HUES6 (cell line): ENCODE results near the gene SMNDC1.
"Not testable (repeated sequence)": the region's sequence is repeated elsewhere in the genome, so short reads cannot be mapped to it uniquely, and the experiment has no call there.

Experiments
- H3K27ac ChIP-seq: 2 replicates; pipeline ENCODE4 v1.7.0; 2013; ENCODE audit warnings: low read depth, mild to moderate bottlenecking, low read length, inconsistent platforms
- H3K27me3 ChIP-seq: 2 replicates; pipeline ENCODE4 v1.6.1; 2013; ENCODE audit warnings: low read length; ENCODE audit not compliant: control insufficient read depth, insufficient read depth
- H3K36me3 ChIP-seq: 2 replicates; pipeline ENCODE4 v1.6.1; 2013; ENCODE audit warnings: low read length; ENCODE audit not compliant: control insufficient read depth, insufficient read depth
- H3K4me1 ChIP-seq: 2 replicates; pipeline ENCODE4 v1.6.1; 2013; ENCODE audit warnings: low read length; ENCODE audit not compliant: control insufficient read depth, insufficient read depth
- H3K4me3 ChIP-seq: 2 replicates; pipeline ENCODE4 v1.5.1; 2013; ENCODE audit warnings: low read depth, low read length
- H3K9ac ChIP-seq: one replicate; pipeline ENCODE4 v1.6.1; 2013; ENCODE audit warnings: mild to moderate bottlenecking, low read length
- H3K9me3 ChIP-seq: 2 replicates; pipeline ENCODE4 v1.6.1; 2013; ENCODE audit warnings: low read depth, low read length; ENCODE audit not compliant: control insufficient read depth, insufficient read depth

Gene SMNDC1

GRCh38 chr10:110279407-110279986 is 25.2 kb downstream of the SMNDC1 start:
- Histone ChIP-seq H3K27me3 (no peaks in the 10 kb centered on the region), H3K9me3 (no peaks in the 10 kb centered on the region), H3K27ac (no peak overlapping the region), H3K36me3 (peaks cover 3% of the 10 kb centered on the region), H3K4me3 (no peak overlapping the region), H3K4me1 (no peaks in the 10 kb centered on the region), H3K9ac (no peak overlapping the region)

GRCh38 chr10:110278562-110279406 is 25.9 kb downstream of the SMNDC1 start:
- no peak overlapping the region for H3K4me3 ChIP-seq
- no peak overlapping the region for H3K9ac ChIP-seq
- H3K9me3 ChIP-seq: no peaks in the 10 kb centered on the region
- peaks cover 5% of the 10 kb centered on the region; the same call in 1 of the 2 replicates for H3K4me1 ChIP-seq
- no peaks in the 10 kb centered on the region for H3K27me3 ChIP-seq
- H3K36me3 ChIP-seq: peaks cover 3% of the 10 kb centered on the region
- H3K27ac ChIP-seq: no peak overlapping the region

DNA sequence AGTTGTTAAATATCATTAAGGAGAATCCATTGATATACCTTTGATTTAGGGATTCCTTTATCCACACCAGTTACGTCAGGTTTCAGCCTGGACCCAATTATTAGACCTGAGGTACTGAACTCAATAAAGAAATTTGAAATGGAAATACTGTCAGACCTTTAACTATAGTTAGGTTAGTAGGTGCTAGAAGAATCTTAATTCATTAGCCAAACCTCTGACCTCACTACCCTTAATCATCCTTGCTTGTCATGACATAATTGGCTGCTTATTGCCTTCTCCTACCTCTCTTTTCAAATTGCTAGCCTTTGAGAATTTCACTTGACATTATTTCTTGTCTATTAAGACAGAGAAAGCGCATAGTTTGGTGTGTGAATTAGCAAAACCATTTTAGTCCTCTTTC is 27.1 kb downstream of the SMNDC1 start:
- H3K9ac ChIP-seq: no peak overlapping the region
- H3K4me3 ChIP-seq: no peak overlapping the region
- H3K9me3 ChIP-seq: no peaks in the 10 kb centered on the region
- peaks cover 3% of the 10 kb centered on the region for H3K36me3 ChIP-seq
- H3K4me1 ChIP-seq: peaks cover 5% of the 10 kb centered on the region; the same call in 1 of the 2 replicates
- H3K27me3 ChIP-seq: no peaks in the 10 kb centered on the region
- no peak overlapping the region for H3K27ac ChIP-seq

DNA sequence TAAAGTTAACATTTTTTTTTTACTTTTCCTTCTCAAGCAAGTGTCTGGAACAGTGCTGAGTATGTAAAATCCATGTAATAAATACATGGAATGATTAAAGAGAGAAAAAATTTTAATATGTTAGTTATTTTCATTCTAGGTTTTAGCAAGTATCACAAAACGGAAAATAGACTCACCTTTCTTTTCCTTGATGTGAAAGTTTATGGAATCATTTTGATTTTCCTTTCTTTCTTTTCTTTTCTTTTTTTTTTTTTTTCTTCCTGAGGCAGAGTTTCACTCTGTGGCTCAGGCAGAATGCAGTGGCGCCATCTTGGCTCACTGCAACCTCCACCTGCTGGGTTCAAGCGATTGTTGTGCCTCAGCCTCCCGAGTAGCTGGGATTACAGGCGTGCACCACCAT is 28.1 kb downstream of the SMNDC1 start:
- H3K36me3 ChIP-seq: peaks cover 3% of the 10 kb centered on the region
- H3K4me1 ChIP-seq: peaks cover 5% of the 10 kb centered on the region; the same call in 1 of the 2 replicates
- H3K4me3 ChIP-seq: no peak overlapping the region
- no peak overlapping the region for H3K27ac ChIP-seq
- H3K9ac ChIP-seq: no peak overlapping the region
- no peaks in the 10 kb centered on the region for H3K9me3 ChIP-seq
- H3K27me3 ChIP-seq: no peaks in the 10 kb centered on the region

DNA sequence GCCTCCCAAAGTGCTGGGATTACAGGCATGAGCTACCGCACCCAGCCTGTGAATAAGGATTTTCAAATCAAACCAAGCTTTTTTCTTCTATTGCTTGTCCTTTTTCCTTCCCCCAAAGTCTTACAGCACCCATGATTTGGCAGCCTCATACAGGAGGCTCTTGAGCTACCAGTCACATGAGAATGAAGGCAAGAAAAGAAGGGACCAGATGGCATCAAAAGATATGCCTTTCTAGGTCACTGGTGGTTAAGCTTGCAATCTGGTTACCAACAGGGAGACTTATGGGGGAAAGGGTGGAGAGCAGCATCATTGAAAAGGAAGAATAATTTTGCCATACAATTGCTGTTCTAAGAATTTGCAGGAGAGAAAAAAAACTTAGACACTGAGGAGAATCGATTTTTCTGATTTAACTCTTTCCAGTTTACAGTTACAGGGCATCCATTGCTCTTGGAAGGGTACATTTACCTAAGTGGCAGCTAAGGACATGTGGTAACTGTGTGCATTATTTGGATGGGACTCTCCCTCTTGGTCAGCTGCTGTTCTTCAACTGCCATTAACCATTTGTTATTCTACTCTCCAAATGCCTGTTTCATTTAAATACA is 29.5 kb downstream of the SMNDC1 start:
- no peak overlapping the region for H3K9ac ChIP-seq
- peaks cover 3% of the 10 kb centered on the region; the same call in 1 of the 2 replicates for H3K36me3 ChIP-seq
- H3K27ac ChIP-seq: no peak overlapping the region
- no peaks in the 10 kb centered on the region for H3K9me3 ChIP-seq
- H3K4me1 ChIP-seq: peaks cover 5% of the 10 kb centered on the region; the same call in 1 of the 2 replicates
- H3K4me3 ChIP-seq: no peak overlapping the region
- H3K27me3 ChIP-seq: no peaks in the 10 kb centered on the region

DNA sequence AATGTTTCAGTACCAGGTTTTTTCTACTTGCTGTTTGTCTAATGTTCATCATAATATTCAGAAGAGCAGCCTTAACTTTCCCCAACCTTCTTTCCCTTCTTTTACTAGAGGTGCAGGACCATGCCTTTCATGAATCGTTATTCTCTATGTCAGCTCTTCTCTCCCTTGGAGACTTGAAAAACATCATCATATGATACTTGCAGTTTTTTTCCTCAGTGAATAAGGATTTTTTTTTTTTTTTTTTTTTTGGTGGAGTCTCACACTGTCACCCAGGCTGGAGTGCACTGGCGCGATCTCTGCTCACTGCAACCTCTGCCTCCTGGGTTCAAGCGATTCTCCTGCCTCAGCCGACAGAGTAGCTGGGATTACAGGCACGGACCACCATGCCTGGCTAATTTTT is 30.1 kb downstream of the SMNDC1 start:
- Histone ChIP-seq H3K36me3 (no peaks in the 10 kb centered on the region), H3K9me3 (no peaks in the 10 kb centered on the region), H3K27me3 (no peaks in the 10 kb centered on the region), H3K4me3 (no peak overlapping the region), H3K4me1 (peaks cover 5% of the 10 kb centered on the region; the same call in 1 of the 2 replicates), H3K27ac (no peak overlapping the region), H3K9ac (no peak overlapping the region)

GRCh38 chr10:110274072-110274627 is 30.6 kb downstream of the SMNDC1 start:
- peaks cover 5% of the 10 kb centered on the region; the same call in 1 of the 2 replicates for H3K4me1 ChIP-seq

GRCh38 chr10:110273474-110273873 is 31.2 kb downstream of the SMNDC1 start:
- Histone ChIP-seq H3K27ac (no peak overlapping the region), H3K4me3 (no peak overlapping the region), H3K9me3 (no peaks in the 10 kb centered on the region), H3K9ac (no peak overlapping the region), H3K36me3 (no peaks in the 10 kb centered on the region), H3K27me3 (no peaks in the 10 kb centered on the region), H3K4me1 (peaks cover 5% of the 10 kb centered on the region; the same call in 1 of the 2 replicates)

More at GRCh38 chr10:110274072-110274627, 30.6 kb downstream of the SMNDC1 start:
- Histone ChIP-seq H3K27me3 (no peaks in the 10 kb centered on the region), H3K4me3 (no peak overlapping the region), H3K27ac (no peak overlapping the region), H3K9ac (no peak overlapping the region), H3K36me3 (no peaks in the 10 kb centered on the region), H3K9me3 (no peaks in the 10 kb centered on the region)

- not testable (repeated sequence) for H3K27ac ChIP-seq, H3K9ac ChIP-seq, H3K36me3 ChIP-seq, H3K9me3 ChIP-seq, H3K4me1 ChIP-seq, H3K27me3 ChIP-seq, H3K4me3 ChIP-seq
These were observed 31.7 kb downstream of the SMNDC1 start for GRCh38 chr10:110272995-110273394.

DNA sequence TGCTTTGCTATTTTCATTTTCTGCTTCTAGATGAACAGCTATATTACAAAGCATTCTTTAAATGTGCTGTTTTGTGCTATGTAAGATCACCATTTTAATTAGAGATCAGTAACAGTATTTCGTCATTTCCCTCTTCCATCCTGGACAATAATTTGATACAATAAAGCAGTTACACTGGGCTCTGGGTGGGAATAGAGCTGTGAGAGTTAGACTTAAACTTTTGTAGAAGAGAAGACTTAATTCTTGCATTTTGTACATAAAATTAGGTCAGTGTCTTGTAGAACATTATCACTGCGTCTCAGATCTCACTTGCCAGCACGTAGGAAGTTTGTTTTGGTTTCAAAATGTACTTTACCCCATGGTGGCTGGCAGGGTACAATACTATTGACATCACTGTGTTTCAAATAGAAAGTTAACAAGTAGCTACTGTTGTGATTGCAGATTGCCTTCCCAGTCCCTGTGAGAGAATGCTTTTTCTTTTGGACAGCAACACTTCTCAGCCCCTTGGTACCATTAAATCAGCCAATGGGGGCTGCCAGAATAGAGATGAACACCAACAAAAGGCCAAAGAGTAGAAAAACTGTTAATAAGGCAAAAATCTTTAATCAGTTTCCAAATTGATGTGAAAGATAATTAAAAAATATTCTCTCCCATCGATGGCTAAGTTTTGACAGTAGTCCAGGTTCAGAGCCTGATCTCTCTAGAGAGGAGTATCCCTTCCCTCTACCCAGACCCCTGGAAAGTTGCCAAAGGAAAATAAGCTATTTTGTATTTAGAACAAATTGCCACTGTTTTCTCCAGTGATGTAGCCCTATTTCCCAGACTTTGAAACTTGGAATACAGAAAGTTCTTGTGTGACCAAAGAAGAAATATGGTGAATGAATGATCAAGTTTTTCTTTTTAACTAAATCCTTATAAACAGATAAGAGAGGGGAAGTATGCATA is 35.1 kb downstream of the SMNDC1 start:
- Histone ChIP-seq H3K4me3 (no peak overlapping the region), H3K36me3 (no peaks in the 10 kb centered on the region), H3K4me1 (peaks cover 5% of the 10 kb centered on the region; the same call in 1 of the 2 replicates), H3K9me3 (no peaks in the 10 kb centered on the region), H3K27ac (no peak overlapping the region), H3K27me3 (no peaks in the 10 kb centered on the region), H3K9ac (no peak overlapping the region)
